Measurements from ENCODE around the gene CDC25C.
"Not testable (repeated sequence)": the region's sequence is repeated elsewhere in the genome, so short reads cannot be mapped to it uniquely, and the experiment has no call there.

The CDC25C gene

DNA sequence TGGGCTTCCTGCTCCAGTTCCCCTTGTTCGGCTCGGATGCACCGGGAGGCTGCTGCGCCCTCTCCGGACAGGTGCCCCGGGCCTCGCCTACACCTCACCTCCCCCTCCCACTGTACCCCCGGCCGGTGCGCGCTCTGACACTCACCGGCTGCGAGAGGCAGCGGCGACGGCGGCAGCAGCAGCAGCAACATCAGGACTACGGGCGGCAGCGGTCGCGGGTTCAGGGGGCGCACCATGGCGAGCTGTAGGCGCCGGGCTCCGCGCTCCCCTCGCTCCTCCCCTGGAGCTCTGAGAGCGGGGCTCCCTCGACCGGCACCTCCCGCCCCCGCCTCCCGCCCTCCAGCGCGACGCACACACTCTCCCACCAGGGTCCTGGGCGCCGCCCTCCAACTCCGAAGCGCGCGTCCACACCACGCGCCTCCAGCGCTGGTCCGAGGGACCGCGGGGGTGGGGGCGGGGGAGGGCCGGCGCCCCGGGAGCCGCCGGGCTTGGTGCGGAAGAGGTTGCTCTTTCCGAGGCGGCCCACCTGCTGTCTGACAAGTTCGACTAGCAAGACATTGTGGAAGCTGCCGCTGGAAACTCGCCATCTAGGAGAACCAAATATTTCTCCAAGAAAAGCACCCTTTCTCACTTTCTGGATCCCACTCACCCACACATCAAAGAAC is 57.3 kb downstream of the CDC25C start, which contains the start of gene GFRA3:
GFRA3 (minus strand) TSS at position 433 of the 665 bp plus-strand sequence; CDS start at position 236, 197 bp downstream.
- DNase-seq, result no peak

DNA sequence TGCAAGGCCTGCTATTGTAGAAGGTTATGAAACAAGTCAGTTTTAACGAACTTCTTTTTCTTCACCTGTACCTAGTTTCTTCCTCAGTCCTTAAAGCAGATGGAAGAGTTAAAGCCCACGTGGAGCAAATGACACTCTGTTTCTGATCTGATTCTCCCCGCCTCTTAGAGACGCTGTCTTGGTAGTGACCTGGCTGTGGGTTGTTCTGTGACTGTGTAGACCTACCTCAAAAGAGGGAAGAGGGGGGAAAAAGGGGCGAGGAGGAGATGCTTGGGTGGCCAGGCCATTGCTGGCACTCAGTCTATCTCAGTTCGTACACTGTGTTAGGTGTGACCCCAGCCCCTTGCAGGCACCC is 57.8 kb downstream of the CDC25C start:
- no peak for DNase-seq

DNA sequence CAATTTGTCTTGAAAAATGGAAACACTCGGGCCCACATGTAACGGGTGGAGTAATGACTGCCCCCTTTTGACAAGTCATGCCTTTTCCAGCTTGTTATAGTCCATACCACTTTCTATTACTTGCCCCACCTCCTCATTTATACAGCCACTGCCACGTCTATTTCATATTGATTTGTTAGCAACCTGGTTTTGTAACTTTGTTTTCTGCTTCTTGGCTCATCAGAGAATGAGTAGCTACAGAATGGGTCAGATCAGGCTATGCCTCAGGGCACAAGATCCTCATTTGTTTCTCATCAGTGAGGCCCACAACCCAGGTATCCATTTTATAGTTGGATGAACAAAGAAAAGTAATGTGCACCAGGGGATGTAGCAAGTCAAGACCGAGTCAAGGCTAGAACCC is 58.9 kb downstream of the CDC25C start:
- DNase-seq, result no peak

DNA sequence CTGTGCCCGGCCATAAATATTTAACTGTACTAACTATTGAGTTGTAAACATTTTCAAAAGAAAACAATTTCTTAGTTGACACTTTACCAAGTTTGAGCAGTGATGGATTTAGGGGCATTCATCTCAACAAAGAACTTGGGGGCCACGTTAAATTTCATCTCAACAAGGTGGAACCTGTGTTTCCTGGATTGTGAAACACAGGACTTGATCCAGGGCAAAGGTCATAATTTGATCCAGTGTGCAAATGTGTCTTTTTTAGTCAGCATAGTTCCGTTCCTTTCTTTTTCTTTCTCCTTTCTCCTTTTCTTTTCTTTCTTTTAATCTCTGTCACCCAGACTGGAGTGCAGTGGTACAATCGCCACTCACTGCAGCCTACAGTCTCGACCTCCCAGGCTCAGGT is 60.3 kb downstream of the CDC25C start:
- DNase-seq, result no peak

GRCh38 chr5:138264183-138264582 is 67.4 kb downstream of the CDC25C start:
- DNase-seq, result no peak

GRCh38 chr5:138263581-138263980 is 68.0 kb downstream of the CDC25C start:
- DNase-seq, result no peak

DNA sequence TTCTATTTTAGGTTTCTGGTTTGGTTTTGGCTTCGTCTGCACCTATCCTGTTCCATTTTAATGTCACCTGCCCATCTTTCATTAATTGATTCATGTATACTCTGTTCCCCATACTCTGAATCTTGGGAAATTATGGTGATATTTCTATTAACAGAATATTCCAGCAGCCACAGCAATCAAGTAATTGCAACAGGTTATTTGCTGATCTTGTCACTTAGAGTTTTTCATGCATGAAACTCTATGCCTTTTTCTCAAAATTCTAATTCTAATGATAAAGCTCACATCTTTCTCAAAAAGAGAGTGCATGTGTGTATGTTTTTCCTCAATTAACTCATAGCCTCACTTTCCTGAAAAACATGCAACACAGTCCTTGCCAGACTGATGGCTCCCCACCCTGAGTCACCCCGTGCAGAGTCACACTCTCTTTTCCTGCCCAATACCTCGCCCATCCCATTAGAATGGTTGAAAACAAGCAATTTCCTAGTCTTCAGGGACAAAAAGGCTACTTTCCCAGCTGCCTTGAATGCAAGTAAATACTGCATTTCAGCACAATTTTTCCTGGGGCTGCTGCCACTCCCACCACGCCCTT is 72.8 kb downstream of the CDC25C start:
- DNase-seq, result no peak

GRCh38 chr5:138257583-138257982 is 74.0 kb downstream of the CDC25C start:
- no peak for DNase-seq

DNA sequence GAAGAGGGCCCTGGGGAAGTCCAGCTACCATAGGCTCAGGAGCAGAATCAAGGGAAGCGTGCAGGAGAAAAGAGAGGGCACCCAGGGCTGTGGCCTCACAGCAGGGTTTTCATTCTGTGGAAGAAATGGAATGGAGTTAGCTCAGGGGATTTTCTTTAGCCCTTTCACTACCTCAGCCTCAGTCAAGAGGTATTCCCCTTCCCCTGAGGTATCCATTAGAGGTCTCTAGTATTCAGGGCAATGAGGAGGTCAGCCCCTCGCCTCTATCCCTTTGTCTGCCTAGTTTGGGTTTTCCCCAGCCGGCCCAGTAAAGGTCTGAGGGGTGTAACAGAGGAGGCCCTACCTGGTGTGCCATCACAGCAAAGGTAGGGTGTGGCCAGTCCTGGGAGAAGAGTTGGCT is 78.7 kb downstream of the CDC25C start:
- DNase-seq, result no peak

DNA sequence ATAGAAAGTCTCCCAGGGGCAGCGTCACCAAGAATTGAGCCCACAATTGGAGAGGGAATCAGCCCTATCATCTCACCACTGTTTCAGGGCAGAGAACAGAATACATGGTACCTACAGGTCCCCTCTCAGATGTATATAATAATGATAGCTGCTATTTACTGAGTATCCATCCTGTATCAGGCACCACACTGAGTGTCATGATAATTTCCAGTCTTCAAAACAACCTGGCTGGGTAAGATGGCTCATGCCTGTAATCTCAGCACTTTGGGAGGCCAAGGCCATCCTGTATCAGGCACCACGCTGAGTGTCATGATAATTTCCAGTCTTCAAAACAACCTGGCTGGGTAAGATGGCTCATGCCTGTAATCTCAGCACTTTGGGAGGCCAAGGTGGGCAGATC is 83.8 kb downstream of the CDC25C start:
- DNase-seq, result not testable (repeated sequence)

DNA sequence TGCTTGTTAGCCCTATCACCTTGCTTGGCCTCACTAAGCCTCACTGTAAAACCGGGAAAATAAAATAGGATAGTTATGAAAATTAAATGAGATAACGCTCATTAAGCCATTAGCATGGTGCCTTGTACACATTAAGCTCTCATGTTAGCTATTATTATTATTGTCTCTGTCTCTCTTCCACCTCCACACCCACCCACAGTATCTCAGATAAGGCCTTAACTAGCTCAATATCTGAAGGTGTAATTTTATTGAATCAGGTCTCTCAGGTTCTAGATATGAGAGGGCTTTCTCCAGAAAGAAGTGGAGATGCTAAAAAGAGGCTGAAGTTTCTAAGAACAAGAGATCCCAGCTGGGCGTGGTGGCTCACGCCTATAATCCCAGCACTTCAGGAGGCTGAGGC is 84.8 kb downstream of the CDC25C start:
- no peak for DNase-seq

DNA sequence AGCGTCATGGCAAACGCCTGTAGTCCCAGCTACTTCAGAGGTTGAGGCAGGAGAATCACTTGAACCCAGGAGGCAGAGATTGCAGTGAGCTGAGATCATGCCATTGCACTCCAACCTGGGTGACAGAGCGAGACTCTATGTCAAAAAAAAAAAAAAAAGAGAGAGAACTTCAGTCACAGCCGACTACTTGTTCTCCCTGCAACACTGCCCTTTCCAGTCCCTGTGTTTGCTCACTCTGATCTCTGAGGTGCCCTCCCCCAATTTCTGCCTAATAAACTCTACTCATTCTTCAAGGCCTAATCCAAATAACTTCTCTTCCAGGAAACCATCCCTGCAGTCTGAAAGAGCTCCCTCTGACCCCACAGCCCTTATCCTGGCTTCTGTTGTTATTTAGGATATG is 85.3 kb downstream of the CDC25C start:
- no peak for DNase-seq

DNA sequence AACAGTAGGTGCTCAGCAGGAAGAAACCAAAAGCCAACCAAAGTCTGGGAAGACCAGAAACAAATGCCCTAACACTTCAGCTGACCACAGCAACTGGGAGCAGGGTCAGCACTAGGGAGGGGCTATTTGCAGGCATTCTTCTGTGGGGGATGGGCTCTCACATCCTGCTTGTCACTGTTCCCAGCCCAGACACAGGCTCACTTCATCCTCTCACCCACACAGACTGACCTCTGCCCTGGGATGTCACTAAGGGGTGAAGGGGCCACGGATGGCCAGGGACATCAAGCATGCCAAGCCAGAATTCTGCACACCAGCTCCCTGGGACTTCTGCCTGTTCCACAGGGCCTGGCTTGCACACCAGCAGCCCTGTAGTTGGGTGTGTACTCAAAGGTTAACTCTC is 85.9 kb downstream of the CDC25C start:
- no peak for DNase-seq

- DNase-seq, result no peak
Measured at GRCh38 chr5:138243794-138244193, 87.8 kb downstream of the CDC25C start.

- DNase-seq, result no peak
Measured at GRCh38 chr5:138241688-138242571, 89.7 kb downstream of the CDC25C start.

GRCh38 chr5:138240650-138241385 is 90.8 kb downstream of the CDC25C start:
- DNase-seq, result no peak

DNA sequence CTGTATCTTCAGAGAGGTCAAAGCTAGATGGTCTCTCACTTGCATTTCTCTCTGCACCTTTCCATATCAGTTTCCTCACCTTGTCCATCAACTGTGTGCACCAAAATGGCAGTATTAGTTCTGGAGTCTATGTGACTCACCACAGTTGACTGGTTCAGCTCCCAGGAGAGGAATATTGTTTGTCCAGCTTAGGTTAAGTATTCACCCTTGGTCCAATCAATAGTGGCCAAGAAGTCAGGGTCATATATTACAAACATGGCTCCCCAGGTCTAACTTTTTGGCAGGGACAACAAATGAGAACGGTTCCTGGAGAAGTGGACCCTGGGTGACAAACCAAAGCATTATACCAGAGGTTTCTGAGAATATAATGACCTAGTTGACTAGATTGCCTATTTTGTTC is 93.6 kb downstream of the CDC25C start:
- DNase-seq, result no peak
